GM18907 (cell line): ENCODE measurements around the gene CD3D.

Experiments used
- ATAC-seq: cut with Tn5 transposase; IDR thresholded peaks from one replicate; pipeline ENCODE4 v1.9.1; 2021; ENCODE audit warnings: mild to moderate bottlenecking, moderate library complexity; ENCODE audit not compliant: unreplicated experiment

Gene CD3D

GRCh38 chr11:118304227-118304567, 38.3 kb downstream of the CD3D start:
- no peak for ATAC-seq

- no peak for ATAC-seq
Observed at GRCh38 chr11:118301600-118302195, 40.8 kb downstream of the CD3D start.

- no peak for ATAC-seq
Observed at GRCh38 chr11:118295815-118296454, 46.6 kb downstream of the CD3D start.

DNA sequence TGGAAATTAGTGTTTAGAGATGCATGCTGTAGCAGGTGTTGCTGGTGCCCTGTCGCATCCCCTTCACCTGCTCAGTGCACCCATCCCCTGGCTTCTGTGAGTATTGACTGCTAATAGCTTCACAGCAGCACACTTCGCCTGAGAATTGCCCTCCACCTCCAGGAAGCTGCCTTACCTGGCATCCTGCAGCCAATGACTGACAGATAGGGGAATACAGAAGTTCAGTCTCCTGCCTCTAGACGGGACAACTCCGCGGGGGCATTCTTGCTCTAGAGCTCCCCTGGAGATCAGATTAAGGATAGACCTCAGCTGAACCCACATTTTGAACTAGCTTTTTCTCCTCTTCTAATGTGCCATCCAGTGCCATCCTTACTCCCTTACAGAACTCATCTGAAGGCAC, 47.3 kb downstream of the CD3D start:
- ATAC-seq, result no peak

GRCh38 chr11:118294053-118294452, 48.5 kb downstream of the CD3D start:
- ATAC-seq, result no peak

GRCh38 chr11:118291477-118292135, 50.9 kb downstream of the CD3D start:
- ATAC-seq, result no peak

GRCh38 chr11:118290923-118291322, 51.6 kb downstream of the CD3D start:
- ATAC-seq, result no peak

GRCh38 chr11:118289401-118289800, 53.1 kb downstream of the CD3D start:
- ATAC-seq, result no peak
